NCI-H1092 treated with DMSO at 0.1 percent for 48 hours (cell line): ENCODE measurements around the gene ALCAM.

Experiments used
- DNase-seq: peaks from one replicate; lab custom pipeline; 2025; lab: John Stamatoyannopoulos, UW

ALCAM gene

GRCh38 chr3:105430455-105430854, 63.7 kb downstream of the ALCAM start:
- DNase-seq = no peak

DNA sequence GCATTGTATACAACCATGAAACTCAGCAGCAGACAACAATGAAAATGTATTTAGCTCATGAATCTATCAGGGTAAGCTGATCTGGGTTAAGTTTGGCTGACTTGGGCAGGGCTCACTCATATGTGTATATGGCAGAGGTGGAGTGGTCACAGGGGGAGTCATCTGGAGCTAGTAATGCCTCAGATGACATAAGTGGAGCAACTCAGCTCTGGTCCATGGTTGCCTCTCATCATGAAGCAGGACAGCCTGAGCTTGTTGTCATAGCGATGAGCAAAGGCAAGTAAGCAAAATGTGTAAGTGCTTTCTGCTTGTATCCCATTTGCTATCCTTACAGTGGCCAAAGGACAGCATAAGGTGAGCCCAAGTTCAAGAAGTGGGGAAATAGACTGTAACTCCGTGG, 64.5 kb downstream of the ALCAM start:
- DNase-seq = peak; percentile 42

GRCh38 chr3:105435277-105435676, 68.6 kb downstream of the ALCAM start:
- no peak for DNase-seq

- no peak for DNase-seq
Measured at GRCh38 chr3:105436687-105437086, 70.0 kb downstream of the ALCAM start.

DNA sequence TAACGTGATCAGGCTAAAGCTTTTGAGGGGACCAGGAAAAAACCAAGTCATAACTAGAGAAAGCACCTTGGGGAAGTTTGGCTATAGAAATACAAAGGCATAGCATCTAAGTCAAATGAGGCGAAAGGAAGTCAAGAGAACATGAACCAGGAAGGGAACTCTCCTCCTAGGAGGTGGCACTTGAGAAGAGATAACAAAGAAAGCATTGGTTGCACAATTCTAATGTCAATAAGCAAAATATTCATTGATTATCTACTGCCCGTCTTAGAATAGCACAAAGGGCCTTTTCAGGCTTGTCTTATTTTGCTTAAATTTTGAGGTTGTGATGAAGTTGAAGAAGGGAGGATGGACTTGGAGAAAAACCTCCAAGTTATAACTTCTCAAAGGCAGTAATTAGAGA, 73.4 kb downstream of the ALCAM start:
- DNase-seq = no peak

GRCh38 chr3:105444725-105445124, 78.0 kb downstream of the ALCAM start:
- no peak for DNase-seq

- DNase-seq = no peak
Measured at GRCh38 chr3:105448338-105448982, 81.8 kb downstream of the ALCAM start.

GRCh38 chr3:105449414-105449813, 82.7 kb downstream of the ALCAM start:
- no peak for DNase-seq

GRCh38 chr3:105456017-105456416, 89.3 kb downstream of the ALCAM start:
- DNase-seq = no peak

- no peak for DNase-seq
Measured at GRCh38 chr3:105458518-105459215, 92.0 kb downstream of the ALCAM start.

- DNase-seq = no peak
Measured at GRCh38 chr3:105459566-105460290, 93.0 kb downstream of the ALCAM start.

- DNase-seq = no peak
Measured at GRCh38 chr3:105463620-105464019, 96.9 kb downstream of the ALCAM start.

DNA sequence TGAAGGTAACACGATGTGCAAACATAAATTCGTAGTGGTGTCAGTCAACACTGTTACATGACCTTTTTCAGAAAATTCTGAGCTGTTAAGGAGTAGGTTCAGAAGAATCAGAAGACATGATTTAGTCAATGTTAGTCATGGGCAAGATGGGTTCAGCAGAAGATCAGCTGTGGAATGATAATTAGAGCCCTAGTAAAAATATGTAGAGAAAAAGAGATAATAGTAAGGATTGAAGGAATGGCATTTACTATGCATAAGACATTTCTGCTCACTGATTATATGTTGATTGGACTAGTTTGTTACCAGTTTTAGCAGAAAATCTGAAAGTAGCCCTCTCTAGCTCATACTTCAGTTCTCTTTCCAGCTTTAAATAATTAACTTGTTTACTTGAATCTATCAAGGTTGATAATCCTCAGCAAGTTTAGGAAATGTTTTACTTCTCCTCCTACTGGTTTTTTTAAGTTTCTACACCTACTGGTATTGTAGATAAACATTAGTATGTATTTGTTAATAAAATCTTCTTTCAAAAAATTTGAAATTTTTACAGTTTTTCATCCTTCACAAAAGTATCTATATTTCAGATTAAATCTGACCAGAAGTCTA, 98.6 kb downstream of the ALCAM start:
- DNase-seq = no peak

GRCh38 chr3:105466072-105466471, 99.4 kb downstream of the ALCAM start:
- no peak for DNase-seq

- no peak for DNase-seq
Measured at GRCh38 chr3:105466495-105467404, 100.0 kb downstream of the ALCAM start.

DNA sequence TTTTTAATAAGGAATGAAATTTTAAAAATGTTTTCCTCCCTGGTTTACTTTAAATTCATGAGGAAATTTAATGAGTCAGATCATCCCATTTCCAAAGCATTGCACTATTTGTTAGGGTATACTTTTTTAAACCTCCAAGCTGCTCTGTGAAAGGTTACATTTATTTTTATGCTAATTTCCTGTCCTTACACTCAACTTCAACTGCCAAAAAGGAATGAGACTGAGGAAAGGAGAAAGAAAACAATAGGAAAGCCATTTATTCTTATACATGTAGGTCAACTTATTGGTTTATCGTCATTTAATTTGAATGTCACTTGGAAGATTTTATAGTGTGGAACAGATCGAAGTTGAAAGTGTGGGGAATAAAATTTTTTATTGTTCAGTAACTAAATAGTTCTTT, 104.1 kb downstream of the ALCAM start:
- no peak for DNase-seq

DNA sequence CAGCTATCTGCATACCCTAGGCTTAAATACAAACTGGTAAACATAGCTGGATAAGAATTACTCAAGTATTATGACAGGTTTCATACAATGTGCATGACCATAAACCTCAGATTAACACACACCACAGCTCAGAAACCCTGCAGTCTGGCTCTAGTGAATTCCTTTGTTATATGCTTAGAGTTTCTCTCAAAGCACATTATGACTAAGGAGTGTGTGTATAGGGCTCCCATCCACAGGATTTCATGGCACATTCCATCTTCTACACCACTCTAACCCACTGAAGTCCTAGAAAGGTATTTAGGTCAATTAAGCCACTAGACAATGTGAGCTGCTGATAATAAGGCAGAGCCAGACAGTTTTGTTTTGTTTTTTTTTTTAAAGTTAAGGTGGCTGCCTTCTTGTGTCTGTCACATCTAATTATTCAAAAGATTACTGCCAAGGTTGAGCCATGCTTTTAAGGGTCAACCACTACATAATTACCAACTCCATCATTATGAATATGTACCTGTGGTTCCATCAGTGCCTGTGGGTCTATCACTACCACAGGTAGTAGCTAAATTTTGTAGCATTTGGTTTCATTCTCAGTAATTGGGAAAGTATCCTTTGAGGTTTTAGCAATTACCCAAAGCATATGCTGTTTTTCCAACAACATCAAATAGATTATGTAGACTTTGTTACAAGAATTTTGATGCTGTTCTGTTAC, 107.0 kb downstream of the ALCAM start:
- DNase-seq = no peak

GRCh38 chr3:105480768-105481167, 114.1 kb downstream of the ALCAM start:
- DNase-seq = no peak

DNA sequence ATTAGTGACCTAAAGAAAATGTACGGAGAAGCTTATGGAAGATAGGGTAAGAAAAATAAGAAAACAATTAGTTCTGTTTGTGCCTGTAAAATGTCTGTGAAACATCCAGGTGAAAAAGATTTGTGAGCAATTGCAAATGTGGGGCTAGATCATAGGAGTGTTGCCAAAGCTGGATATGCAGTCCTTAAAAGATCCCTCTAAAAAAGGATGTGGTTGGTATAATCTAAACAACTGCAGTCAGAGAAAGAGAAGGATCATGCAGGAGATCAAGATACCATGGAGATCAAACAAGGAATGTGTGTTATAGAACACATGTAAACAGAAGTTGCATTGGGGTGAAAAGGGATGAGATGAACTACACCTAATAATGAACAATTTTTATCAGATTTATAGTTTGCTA, 116.8 kb downstream of the ALCAM start:
- DNase-seq = no peak

- no peak for DNase-seq
Measured at GRCh38 chr3:105490045-105490444, 123.3 kb downstream of the ALCAM start.

DNA sequence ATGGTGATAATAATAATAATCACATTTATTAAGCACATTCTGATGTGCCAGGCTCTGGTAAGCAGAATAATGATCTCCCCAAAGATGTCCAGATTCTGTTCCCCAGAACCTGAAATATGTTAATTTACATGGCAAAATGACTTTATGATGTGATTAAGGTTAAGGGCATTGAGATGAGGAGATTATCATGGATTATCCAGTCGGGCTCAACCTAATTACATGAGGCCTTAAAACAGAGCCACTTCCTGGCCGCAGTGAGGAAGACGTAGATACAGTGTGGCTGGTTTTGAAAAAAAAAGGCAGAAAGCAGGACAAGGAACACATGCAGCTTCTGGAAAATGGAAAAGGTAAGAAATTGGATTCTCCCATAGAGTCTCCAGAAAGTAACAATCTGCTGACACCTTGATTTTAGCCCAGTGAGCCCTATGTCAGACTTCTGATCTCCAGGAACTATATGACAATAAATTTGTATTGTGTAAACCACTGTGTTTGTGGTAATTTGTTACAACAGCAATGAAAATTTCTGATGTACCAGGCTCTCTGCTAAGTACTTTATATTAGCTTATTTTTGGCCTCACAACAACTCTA, 126.7 kb downstream of the ALCAM start:
- DNase-seq = no peak
